HCT116 (cell line): ENCODE measurements around the gene GRIK2. TPM values are rescaled to one million over a fixed set of nuclear protein-coding genes. Genes with fewer than 3 reads are reported as not detected.

Experiments
- ATAC-seq: fragments of 200-7000 bp; cut with Tn5 transposase; 2 replicates; pipeline ENCODE4 v1.9.1; 2020; ENCODE audit warnings: mild to moderate bottlenecking, moderate library complexity
- BruUV-seq: library from RNA; stranded (reverse); fragments of 400-500 nt; replicated peaks from 2 replicates; lab custom pipeline; 2021; lab: Mats Ljungman, UMichigan
- CTCF ChIA-PET: fragments of 300-600 bp; sonication (Branson Sonifier 250); formaldehyde crosslinking; loops from one replicate; lab custom pipeline; 2021; ENCODE audit warnings: antibody characterized with exemption; lab: Charles Lee
- POLR2A ChIA-PET: fragments of 300-600, 350-600 bp; sonication (Branson Sonifier 250); formaldehyde crosslinking; loops from one replicate; lab custom pipeline; 2021; ENCODE audit warnings: antibody characterized with exemption; lab: Charles Lee
- RAD21 ChIA-PET, 2 experiments: fragments of 300-600 bp; sonication (Branson Sonifier 250); formaldehyde crosslinking; loops; one replicate each; lab custom pipeline; 2023; ENCODE audit warnings: low total read pairs in 2 of 2; ENCODE audit not compliant: uncharacterized antibody in 2 of 2, unreplicated experiment in 2 of 2, low non-redundant PET in 1 of 2; lab: Charles Lee
- DNase-seq: peaks from one replicate; pipeline ENCODE4 v3.0.0-alpha.2; 2010; ENCODE audit warnings: low read depth, low spot score
- H2AFZ ChIP-seq: fragments of 200-600 bp; shearing (Covaris generic), sonication (generic); 2 replicates; pipeline ENCODE4 v1.6.1; 2017; ENCODE audit warnings: low read depth, mixed run types, mixed read lengths, antibody characterized with exemption, low read length; ENCODE audit not compliant: poor library complexity, severe bottlenecking
- H3K27ac ChIP-seq: 2 replicates; pipeline ENCODE4 v1.5.1; 2012; ENCODE audit warnings: low read depth, low read length
- H3K27me3 ChIP-seq: fragments of 200-600 bp; sonication (generic); 2 replicates; pipeline ENCODE4 v1.6.1; 2016; ENCODE audit warnings: mixed run types, low read length, mixed read lengths; ENCODE audit not compliant: insufficient read depth
- H3K36me3 ChIP-seq, 2 experiments: fragments of 200-500 bp in 1 of 2; fragments of 200-600 bp in 1 of 2; sonication (Bioruptor generic) in 1 of 2; sonication (generic) in 1 of 2; 2 replicates each; pipeline versions ENCODE4 v1.5.1 to v1.6.1; 2014 to 2016; ENCODE audit warnings: low read length in 2 of 2, inconsistent platforms in 1 of 2, mixed read lengths in 1 of 2, mixed run types in 1 of 2; ENCODE audit not compliant: insufficient read depth in 2 of 2, control insufficient read depth in 1 of 2
- H3K4me1 ChIP-seq, 2 experiments: fragments of 200-600 bp in 1 of 2; sonication (generic) in 1 of 2; 2 replicates each; pipeline versions ENCODE4 v1.5.1 to v1.6.1; 2012 to 2017; ENCODE audit warnings: low read length in 2 of 2, inconsistent platforms in 1 of 2, mild to moderate bottlenecking in 1 of 2, mixed read lengths in 1 of 2, mixed run types in 1 of 2, moderate library complexity in 1 of 2; ENCODE audit not compliant: insufficient read depth in 2 of 2, control insufficient read depth in 1 of 2
- H3K4me2 ChIP-seq: fragments of 200-600 bp; sonication (generic); 2 replicates; pipeline ENCODE4 v1.6.1; 2017; ENCODE audit warnings: mixed run types, low read length, mixed read lengths
- H3K4me3 ChIP-seq, 2 experiments: fragments of 200-600 bp in 1 of 2; sonication (generic) in 1 of 2; replicated peaks in 1 of 2; 2 replicates each; pipeline ENCODE4 v1.5.1; 2011 to 2016; ENCODE audit warnings: low read length in 2 of 2, control low read depth in 1 of 2, low read depth in 1 of 2, mild to moderate bottlenecking in 1 of 2, mixed read lengths in 1 of 2, mixed run types in 1 of 2
- H3K79me2 ChIP-seq: fragments of 200-600 bp; sonication (generic); 2 replicates; pipeline ENCODE4 v1.6.1; 2017; ENCODE audit warnings: mild to moderate bottlenecking, mixed run types, low read length, moderate library complexity, mixed read lengths; ENCODE audit not compliant: insufficient read depth
- H3K9ac ChIP-seq: fragments of 200-600 bp; sonication (generic); 2 replicates; pipeline ENCODE4 v1.6.1; 2016; ENCODE audit warnings: low read length, mixed read lengths
- H3K9me2 ChIP-seq: fragments of 200-600 bp; sonication (generic), shearing (Covaris generic); 2 replicates; pipeline ENCODE4 v1.6.1; 2017; ENCODE audit warnings: mixed run types, mild to moderate bottlenecking, moderate library complexity; ENCODE audit not compliant: insufficient read depth
- H3K9me3 ChIP-seq, 2 experiments: fragments of 200-500 bp in 1 of 2; fragments of 200-600 bp in 1 of 2; sonication (Bioruptor generic) in 1 of 2; sonication (generic) in 1 of 2; 2 replicates each; pipeline ENCODE4 v1.6.1; 2014 to 2017; ENCODE audit warnings: low read length in 2 of 2, mixed read lengths in 2 of 2, inconsistent platforms in 1 of 2, low read depth in 1 of 2, mild to moderate bottlenecking in 1 of 2, mixed run types in 1 of 2, moderate library complexity in 1 of 2; ENCODE audit not compliant: control insufficient read depth in 1 of 2, insufficient read depth in 1 of 2
- H4K20me1 ChIP-seq: fragments of 200-600 bp; sonication (generic), shearing (Covaris generic); 2 replicates; pipeline ENCODE4 v1.6.1; 2017; ENCODE audit warnings: mixed run types, mild to moderate bottlenecking, moderate library complexity; ENCODE audit not compliant: insufficient read depth
- CBX3 ChIP-seq: IDR thresholded peaks from 2 replicates; pipeline ENCODE4 v1.6.1; 2012; ENCODE audit warnings: low read depth
- CEBPB ChIP-seq: IDR thresholded peaks from 2 replicates; pipeline ENCODE4 v1.6.1; 2012; ENCODE audit warnings: low read depth
- EGR1 ChIP-seq: IDR thresholded peaks from 2 replicates; pipeline ENCODE4 v1.6.1; 2012; ENCODE audit warnings: low read depth
- EZH2 ChIP-seq: fragments of 200-600 bp; sonication (generic); IDR thresholded peaks from 2 replicates; pipeline ENCODE4 v1.6.1; 2017; ENCODE audit warnings: antibody characterized with exemption, mixed run types
- FOSL1 ChIP-seq: IDR thresholded peaks from 2 replicates; pipeline ENCODE4 v1.6.1; 2012; ENCODE audit warnings: low read depth
- JUND ChIP-seq: IDR thresholded peaks from 2 replicates; pipeline ENCODE4 v1.6.1; 2012
- POLR2A ChIP-seq: IDR thresholded peaks from 2 replicates; pipeline ENCODE4 v1.7.0; 2011; ENCODE audit warnings: borderline replicate concordance; ENCODE audit not compliant: insufficient read depth, insufficient read length; ENCODE audit errors: extremely low read depth
- POLR2AphosphoS5 ChIP-seq: IDR thresholded peaks from 2 replicates; pipeline ENCODE4 v1.6.1; 2011; ENCODE audit warnings: mild to moderate bottlenecking, low read depth, low read length, moderate library complexity
- RAD21 ChIP-seq: IDR thresholded peaks from 2 replicates; pipeline ENCODE4 v1.6.1; 2012; ENCODE audit warnings: low read depth, mild to moderate bottlenecking
- SRF ChIP-seq: IDR thresholded peaks from 2 replicates; pipeline ENCODE4 v1.6.1; 2012; ENCODE audit warnings: low read depth
- YY1 ChIP-seq: IDR thresholded peaks from 2 replicates; pipeline ENCODE4 v1.6.1; 2011; ENCODE audit warnings: low read length, low read depth, moderate library complexity, mild to moderate bottlenecking; ENCODE audit not compliant: insufficient replicate concordance; ENCODE audit errors: extremely low read depth
- ZNF274 ChIP-seq: fragments of 200-500 bp; sonication (Bioruptor generic); IDR thresholded peaks from 2 replicates; pipeline ENCODE4 v1.6.1; 2014; ENCODE audit warnings: mild to moderate bottlenecking, low read depth, low read length, inconsistent platforms
- intact Hi-C: fragments of 100-400 bp; cut with micrococcal nuclease; formaldehyde crosslinking; loops from 2 replicates; pipeline ENCODE4 v1.10.0; 2022
- total RNA-seq: library from RNA; stranded (reverse); gene quantifications from one replicate; pipeline ENCODE4 v1.2.1, GENCODE V29; 2021; ENCODE audit not compliant: unreplicated experiment
- TF ChIP-seq, protein P1 (sequence below): IDR thresholded peaks from 2 replicates; pipeline ENCODE4 v1.6.1; 2012
- TF ChIP-seq, protein P2 (sequence below): IDR thresholded peaks from 2 replicates; pipeline ENCODE4 v1.6.1; 2012; ENCODE audit warnings: low read depth
- TF ChIP-seq, protein P3 (sequence below), 3 experiments: fragments of 200-600 bp in 1 of 3; sonication (generic) in 1 of 3; IDR thresholded peaks in 2 of 3; conservative IDR thresholded peaks in 1 of 3; 2 replicates each; pipeline ENCODE4 v1.5.1; 2012 to 2017; ENCODE audit warnings: low read depth in 2 of 3, low read length in 2 of 3, antibody characterized with exemption in 1 of 3, borderline replicate concordance in 1 of 3, control low read depth in 1 of 3, mild to moderate bottlenecking in 1 of 3, mixed read lengths in 1 of 3, mixed run types in 1 of 3, moderate library complexity in 1 of 3; ENCODE audit not compliant: insufficient read depth in 1 of 3
- TF ChIP-seq, protein P4 (sequence below): IDR thresholded peaks from 2 replicates; pipeline ENCODE4 v1.6.1; 2011; ENCODE audit warnings: mild to moderate bottlenecking, low read length, moderate library complexity; ENCODE audit not compliant: insufficient replicate concordance; ENCODE audit errors: extremely low read depth
- TF ChIP-seq, protein P5 (sequence below): IDR thresholded peaks from 2 replicates; pipeline ENCODE4 v1.6.1; 2012

Gene GRIK2
- total RNA-seq, 1 experiment from 2014 or later = 0.64 TPM

DNA sequence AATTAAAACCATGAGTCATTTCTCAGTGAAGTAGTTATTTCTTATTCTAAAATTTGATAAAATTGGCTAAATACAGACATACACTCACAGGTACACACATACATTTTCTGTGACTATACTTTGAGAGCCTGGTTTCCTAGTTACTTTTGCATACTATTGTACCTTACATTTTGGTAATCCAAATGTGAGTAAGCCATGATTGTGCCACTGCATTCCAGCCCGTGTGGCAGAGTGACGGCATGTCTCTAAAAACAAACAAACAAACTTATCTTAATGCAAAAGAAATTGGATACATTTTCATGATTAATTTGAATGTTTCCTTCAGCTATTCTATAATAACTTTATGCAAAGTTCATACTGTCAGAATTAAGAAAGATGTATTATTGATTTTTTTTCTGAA, 628.8 kb downstream of the GRIK2 start:
- H3K4me2 ChIP-seq = no peak overlapping the region
- no TSS peak for BruUV-seq
- H3K27ac ChIP-seq = no peak overlapping the region

More for the DNA sequence above, 628.8 kb downstream of the GRIK2 start:
- no peaks in the 10 kb centered on the region for H3K36me3 ChIP-seq
- no peaks in the 10 kb centered on the region for H3K79me2 ChIP-seq
- H2AFZ ChIP-seq = no peak overlapping the region
- CTCF ChIA-PET = no interaction called here
- no peaks in the 10 kb centered on the region for H3K27me3 ChIP-seq
- no peaks in the 10 kb centered on the region for H3K9me2 ChIP-seq
- no peaks in the 10 kb centered on the region for H4K20me1 ChIP-seq
- intact Hi-C loops = no loop called here
- POLR2A ChIA-PET = no interaction called here
- DNase-seq = no peak
- no peaks in the 10 kb centered on the region for H3K9me3 ChIP-seq
- TF ChIP-seq, protein P1, sequence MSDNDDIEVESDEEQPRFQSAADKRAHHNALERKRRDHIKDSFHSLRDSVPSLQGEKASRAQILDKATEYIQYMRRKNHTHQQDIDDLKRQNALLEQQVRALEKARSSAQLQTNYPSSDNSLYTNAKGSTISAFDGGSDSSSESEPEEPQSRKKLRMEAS = no peak
- TF ChIP-seq EZH2 (no peak), EGR1 (no peak), POLR2AphosphoS5 (no peak), YY1 (no peak), POLR2A (no peak), FOSL1 (no peak), CBX3 (no peak), CEBPB (no peak), ZNF274 (no peak), JUND (no peak), RAD21 (no peak), SRF (no peak)
- TF ChIP-seq, protein P2, sequence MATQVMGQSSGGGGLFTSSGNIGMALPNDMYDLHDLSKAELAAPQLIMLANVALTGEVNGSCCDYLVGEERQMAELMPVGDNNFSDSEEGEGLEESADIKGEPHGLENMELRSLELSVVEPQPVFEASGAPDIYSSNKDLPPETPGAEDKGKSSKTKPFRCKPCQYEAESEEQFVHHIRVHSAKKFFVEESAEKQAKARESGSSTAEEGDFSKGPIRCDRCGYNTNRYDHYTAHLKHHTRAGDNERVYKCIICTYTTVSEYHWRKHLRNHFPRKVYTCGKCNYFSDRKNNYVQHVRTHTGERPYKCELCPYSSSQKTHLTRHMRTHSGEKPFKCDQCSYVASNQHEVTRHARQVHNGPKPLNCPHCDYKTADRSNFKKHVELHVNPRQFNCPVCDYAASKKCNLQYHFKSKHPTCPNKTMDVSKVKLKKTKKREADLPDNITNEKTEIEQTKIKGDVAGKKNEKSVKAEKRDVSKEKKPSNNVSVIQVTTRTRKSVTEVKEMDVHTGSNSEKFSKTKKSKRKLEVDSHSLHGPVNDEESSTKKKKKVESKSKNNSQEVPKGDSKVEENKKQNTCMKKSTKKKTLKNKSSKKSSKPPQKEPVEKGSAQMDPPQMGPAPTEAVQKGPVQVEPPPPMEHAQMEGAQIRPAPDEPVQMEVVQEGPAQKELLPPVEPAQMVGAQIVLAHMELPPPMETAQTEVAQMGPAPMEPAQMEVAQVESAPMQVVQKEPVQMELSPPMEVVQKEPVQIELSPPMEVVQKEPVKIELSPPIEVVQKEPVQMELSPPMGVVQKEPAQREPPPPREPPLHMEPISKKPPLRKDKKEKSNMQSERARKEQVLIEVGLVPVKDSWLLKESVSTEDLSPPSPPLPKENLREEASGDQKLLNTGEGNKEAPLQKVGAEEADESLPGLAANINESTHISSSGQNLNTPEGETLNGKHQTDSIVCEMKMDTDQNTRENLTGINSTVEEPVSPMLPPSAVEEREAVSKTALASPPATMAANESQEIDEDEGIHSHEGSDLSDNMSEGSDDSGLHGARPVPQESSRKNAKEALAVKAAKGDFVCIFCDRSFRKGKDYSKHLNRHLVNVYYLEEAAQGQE = no peak
- TF ChIP-seq, protein P3, sequence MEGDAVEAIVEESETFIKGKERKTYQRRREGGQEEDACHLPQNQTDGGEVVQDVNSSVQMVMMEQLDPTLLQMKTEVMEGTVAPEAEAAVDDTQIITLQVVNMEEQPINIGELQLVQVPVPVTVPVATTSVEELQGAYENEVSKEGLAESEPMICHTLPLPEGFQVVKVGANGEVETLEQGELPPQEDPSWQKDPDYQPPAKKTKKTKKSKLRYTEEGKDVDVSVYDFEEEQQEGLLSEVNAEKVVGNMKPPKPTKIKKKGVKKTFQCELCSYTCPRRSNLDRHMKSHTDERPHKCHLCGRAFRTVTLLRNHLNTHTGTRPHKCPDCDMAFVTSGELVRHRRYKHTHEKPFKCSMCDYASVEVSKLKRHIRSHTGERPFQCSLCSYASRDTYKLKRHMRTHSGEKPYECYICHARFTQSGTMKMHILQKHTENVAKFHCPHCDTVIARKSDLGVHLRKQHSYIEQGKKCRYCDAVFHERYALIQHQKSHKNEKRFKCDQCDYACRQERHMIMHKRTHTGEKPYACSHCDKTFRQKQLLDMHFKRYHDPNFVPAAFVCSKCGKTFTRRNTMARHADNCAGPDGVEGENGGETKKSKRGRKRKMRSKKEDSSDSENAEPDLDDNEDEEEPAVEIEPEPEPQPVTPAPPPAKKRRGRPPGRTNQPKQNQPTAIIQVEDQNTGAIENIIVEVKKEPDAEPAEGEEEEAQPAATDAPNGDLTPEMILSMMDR (IDR thresholded peaks at IDR 0.05 in 2 of 3, conservative IDR thresholded peaks at IDR 0.05 in 1 of 3; ENCODE audit: borderline replicate concordance in 1 of 3, insufficient read depth in 1 of 3, low read depth in 2 of 3, low read length in 2 of 3) = no peak
- TF ChIP-seq, protein P4, sequence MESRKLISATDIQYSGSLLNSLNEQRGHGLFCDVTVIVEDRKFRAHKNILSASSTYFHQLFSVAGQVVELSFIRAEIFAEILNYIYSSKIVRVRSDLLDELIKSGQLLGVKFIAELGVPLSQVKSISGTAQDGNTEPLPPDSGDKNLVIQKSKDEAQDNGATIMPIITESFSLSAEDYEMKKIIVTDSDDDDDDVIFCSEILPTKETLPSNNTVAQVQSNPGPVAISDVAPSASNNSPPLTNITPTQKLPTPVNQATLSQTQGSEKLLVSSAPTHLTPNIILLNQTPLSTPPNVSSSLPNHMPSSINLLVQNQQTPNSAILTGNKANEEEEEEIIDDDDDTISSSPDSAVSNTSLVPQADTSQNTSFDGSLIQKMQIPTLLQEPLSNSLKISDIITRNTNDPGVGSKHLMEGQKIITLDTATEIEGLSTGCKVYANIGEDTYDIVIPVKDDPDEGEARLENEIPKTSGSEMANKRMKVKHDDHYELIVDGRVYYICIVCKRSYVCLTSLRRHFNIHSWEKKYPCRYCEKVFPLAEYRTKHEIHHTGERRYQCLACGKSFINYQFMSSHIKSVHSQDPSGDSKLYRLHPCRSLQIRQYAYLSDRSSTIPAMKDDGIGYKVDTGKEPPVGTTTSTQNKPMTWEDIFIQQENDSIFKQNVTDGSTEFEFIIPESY = no peak
- TF ChIP-seq, protein P5, sequence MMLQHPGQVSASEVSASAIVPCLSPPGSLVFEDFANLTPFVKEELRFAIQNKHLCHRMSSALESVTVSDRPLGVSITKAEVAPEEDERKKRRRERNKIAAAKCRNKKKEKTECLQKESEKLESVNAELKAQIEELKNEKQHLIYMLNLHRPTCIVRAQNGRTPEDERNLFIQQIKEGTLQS = no peak
- H3K4me3 ChIP-seq = no peak overlapping the region
- no peaks in the 10 kb centered on the region for H3K4me1 ChIP-seq
- ATAC-seq = no peak
- no peak overlapping the region for H3K9ac ChIP-seq
- RAD21 ChIA-PET = no interaction called here
